HG03442 (cell line): ENCODE measurements around the gene PPP1R3G.
A peak's percentile ranks its signal among the peaks of the same experiment; 100 is the strongest.

ENCODE experiments used
- ATAC-seq: cut with Tn5 transposase; IDR thresholded peaks from one replicate; pipeline ENCODE4 v1.9.1; 2021; ENCODE audit warnings: mild to moderate bottlenecking, moderate library complexity; ENCODE audit not compliant: unreplicated experiment

Gene PPP1R3G

GRCh38 chr6:5091210-5092069, 6.3 kb downstream of the PPP1R3G start:
- no peak for ATAC-seq

GRCh38 chr6:5093231-5094015, 8.3 kb downstream of the PPP1R3G start:
- no peak for ATAC-seq

GRCh38 chr6:5094327-5094726, 9.2 kb downstream of the PPP1R3G start:
- ATAC-seq, result no peak

GRCh38 chr6:5095236-5095635, 10.1 kb downstream of the PPP1R3G start:
- ATAC-seq, result peak; percentile 64

- no peak for ATAC-seq
Observed at GRCh38 chr6:5096482-5096881, 11.3 kb downstream of the PPP1R3G start.

GRCh38 chr6:5098501-5099270, 13.5 kb downstream of the PPP1R3G start:
- ATAC-seq, result no peak

GRCh38 chr6:5099537-5099936, 14.4 kb downstream of the PPP1R3G start:
- no peak for ATAC-seq

GRCh38 chr6:5100806-5101205, 15.7 kb downstream of the PPP1R3G start:
- ATAC-seq, result no peak

GRCh38 chr6:5102267-5102970, 17.3 kb downstream of the PPP1R3G start:
- no peak for ATAC-seq

GRCh38 chr6:5103250-5103649, 18.1 kb downstream of the PPP1R3G start:
- no peak for ATAC-seq

GRCh38 chr6:5104667-5105066, 19.5 kb downstream of the PPP1R3G start:
- ATAC-seq, result no peak

GRCh38 chr6:5105146-5105545, 20.0 kb downstream of the PPP1R3G start:
- ATAC-seq, result no peak

- no peak for ATAC-seq
Observed at GRCh38 chr6:5107341-5107740, 22.2 kb downstream of the PPP1R3G start.

GRCh38 chr6:5108068-5108467, 22.9 kb downstream of the PPP1R3G start:
- ATAC-seq, result no peak

- ATAC-seq, result no peak
Observed at GRCh38 chr6:5108536-5109150, 23.5 kb downstream of the PPP1R3G start.

GRCh38 chr6:5109436-5109835, 24.3 kb downstream of the PPP1R3G start:
- no peak for ATAC-seq

- ATAC-seq, result no peak
Observed at GRCh38 chr6:5110246-5110645, 25.1 kb downstream of the PPP1R3G start.

- no peak for ATAC-seq
Observed at GRCh38 chr6:5111626-5112025, 26.5 kb downstream of the PPP1R3G start.

- no peak for ATAC-seq
Observed at GRCh38 chr6:5112066-5112799, 27.1 kb downstream of the PPP1R3G start.

- no peak for ATAC-seq
Observed at GRCh38 chr6:5113096-5113495, 28.0 kb downstream of the PPP1R3G start.
